ENCODE results near the gene KDM8.

DNA sequence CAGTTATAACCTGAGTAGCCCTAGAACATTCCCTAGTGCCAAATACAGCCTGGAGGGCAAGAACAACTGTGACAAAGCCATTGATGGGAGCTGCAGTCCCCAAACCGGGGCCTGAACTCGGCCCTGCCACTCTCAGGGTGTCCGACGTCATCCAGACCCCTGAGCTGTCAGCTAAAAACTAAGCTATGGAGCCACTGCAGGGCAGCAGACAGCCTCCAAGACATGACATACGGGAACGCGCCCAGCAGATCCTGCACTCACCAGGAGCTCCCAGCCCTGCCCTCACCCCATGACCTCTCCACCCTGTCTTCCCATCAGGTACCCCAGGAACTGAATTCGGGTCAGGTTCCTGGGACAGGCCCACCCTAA is 28.4 kb downstream of the KDM8 start:
- TF ChIP-seq, protein P1, sequence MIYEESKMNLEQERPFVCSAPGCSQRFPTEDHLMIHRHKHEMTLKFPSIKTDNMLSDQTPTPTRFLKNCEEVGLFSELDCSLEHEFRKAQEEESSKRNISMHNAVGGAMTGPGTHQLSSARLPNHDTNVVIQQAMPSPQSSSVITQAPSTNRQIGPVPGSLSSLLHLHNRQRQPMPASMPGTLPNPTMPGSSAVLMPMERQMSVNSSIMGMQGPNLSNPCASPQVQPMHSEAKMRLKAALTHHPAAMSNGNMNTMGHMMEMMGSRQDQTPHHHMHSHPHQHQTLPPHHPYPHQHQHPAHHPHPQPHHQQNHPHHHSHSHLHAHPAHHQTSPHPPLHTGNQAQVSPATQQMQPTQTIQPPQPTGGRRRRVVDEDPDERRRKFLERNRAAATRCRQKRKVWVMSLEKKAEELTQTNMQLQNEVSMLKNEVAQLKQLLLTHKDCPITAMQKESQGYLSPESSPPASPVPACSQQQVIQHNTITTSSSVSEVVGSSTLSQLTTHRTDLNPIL (CRISPR knock-in tag; IDR thresholded peaks at IDR 0.05; ENCODE audit: low read depth), result no peak
- TF ChIP-seq ZNF70 (CRISPR knock-in tag; IDR thresholded peaks at IDR 0.05) (no peak), ZNF565 (CRISPR knock-in tag; conservative IDR thresholded peaks at IDR 0.05; ENCODE audit: low read depth) (no peak), ISL1 (CRISPR knock-in tag; IDR thresholded peaks at IDR 0.05) (no peak), PPARA (CRISPR knock-in tag; IDR thresholded peaks at IDR 0.05; ENCODE audit: borderline replicate concordance) (no peak), ZC3H10 (CRISPR knock-in tag; IDR thresholded peaks at IDR 0.05) (no peak), OSR1 (CRISPR knock-in tag; IDR thresholded peaks at IDR 0.05) (no peak), BACH2 (CRISPR knock-in tag; IDR thresholded peaks at IDR 0.05; ENCODE audit: borderline replicate concordance) (no peak), ZFP3 (CRISPR knock-in tag; IDR thresholded peaks at IDR 0.05) (no peak), ZFP30 (CRISPR knock-in tag; IDR thresholded peaks at IDR 0.05) (no peak), TCF4 (CRISPR knock-in tag; IDR thresholded peaks at IDR 0.05; ENCODE audit: borderline replicate concordance) (no peak), RARB (CRISPR knock-in tag; IDR thresholded peaks at IDR 0.05) (no peak)
- TF ChIP-seq, protein P2, sequence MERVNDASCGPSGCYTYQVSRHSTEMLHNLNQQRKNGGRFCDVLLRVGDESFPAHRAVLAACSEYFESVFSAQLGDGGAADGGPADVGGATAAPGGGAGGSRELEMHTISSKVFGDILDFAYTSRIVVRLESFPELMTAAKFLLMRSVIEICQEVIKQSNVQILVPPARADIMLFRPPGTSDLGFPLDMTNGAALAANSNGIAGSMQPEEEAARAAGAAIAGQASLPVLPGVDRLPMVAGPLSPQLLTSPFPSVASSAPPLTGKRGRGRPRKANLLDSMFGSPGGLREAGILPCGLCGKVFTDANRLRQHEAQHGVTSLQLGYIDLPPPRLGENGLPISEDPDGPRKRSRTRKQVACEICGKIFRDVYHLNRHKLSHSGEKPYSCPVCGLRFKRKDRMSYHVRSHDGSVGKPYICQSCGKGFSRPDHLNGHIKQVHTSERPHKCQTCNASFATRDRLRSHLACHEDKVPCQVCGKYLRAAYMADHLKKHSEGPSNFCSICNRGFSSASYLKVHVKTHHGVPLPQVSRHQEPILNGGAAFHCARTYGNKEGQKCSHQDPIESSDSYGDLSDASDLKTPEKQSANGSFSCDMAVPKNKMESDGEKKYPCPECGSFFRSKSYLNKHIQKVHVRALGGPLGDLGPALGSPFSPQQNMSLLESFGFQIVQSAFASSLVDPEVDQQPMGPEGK (CRISPR knock-in tag; IDR thresholded peaks at IDR 0.05; ENCODE audit: borderline replicate concordance), result no peak
- TF ChIP-seq, protein P3, sequence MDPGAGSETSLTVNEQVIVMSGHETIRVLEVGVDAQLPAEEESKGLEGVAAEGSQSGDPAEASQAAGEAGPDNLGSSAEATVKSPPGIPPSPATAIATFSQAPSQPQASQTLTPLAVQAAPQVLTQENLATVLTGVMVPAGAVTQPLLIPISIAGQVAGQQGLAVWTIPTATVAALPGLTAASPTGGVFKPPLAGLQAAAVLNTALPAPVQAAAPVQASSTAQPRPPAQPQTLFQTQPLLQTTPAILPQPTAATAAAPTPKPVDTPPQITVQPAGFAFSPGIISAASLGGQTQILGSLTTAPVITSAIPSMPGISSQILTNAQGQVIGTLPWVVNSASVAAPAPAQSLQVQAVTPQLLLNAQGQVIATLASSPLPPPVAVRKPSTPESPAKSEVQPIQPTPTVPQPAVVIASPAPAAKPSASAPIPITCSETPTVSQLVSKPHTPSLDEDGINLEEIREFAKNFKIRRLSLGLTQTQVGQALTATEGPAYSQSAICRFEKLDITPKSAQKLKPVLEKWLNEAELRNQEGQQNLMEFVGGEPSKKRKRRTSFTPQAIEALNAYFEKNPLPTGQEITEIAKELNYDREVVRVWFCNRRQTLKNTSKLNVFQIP (CRISPR knock-in tag; IDR thresholded peaks at IDR 0.05; ENCODE audit: borderline replicate concordance, low read depth), result no peak

All from SK-N-SH treated with all-trans-retinoic acid at 6 μM for 48 hours (cell line).